NB4 (cell line): Measurements from ENCODE around the gene C21orf58.
"Not testable (repeated sequence)": the region's sequence is repeated elsewhere in the genome, so short reads cannot be mapped to it uniquely, and the experiment has no call there.

Experiments used
- DNase-seq: peaks from one replicate; pipeline ENCODE4 v3.0.0; 2010; ENCODE audit warnings: low read depth
- H3K4me3 ChIP-seq: one replicate; pipeline ENCODE4 v1.5.1; 2011; ENCODE audit warnings: mild to moderate bottlenecking, low read depth, low read length, moderate library complexity
- MYC ChIP-seq: IDR thresholded peaks from 2 replicates; pipeline ENCODE4 v1.6.1; 2011; ENCODE audit warnings: low read depth, low read length
- POLR2A ChIP-seq: IDR thresholded peaks from 2 replicates; pipeline ENCODE4 v1.6.1; 2011; ENCODE audit warnings: mild to moderate bottlenecking; ENCODE audit not compliant: insufficient read length; ENCODE audit errors: extremely low read depth
- TF ChIP-seq, protein P1 (sequence below): IDR thresholded peaks from one replicate; pipeline ENCODE4 v1.5.1; 2012; ENCODE audit warnings: low read depth, low read length
- TF ChIP-seq, protein P2 (sequence below): IDR thresholded peaks from 2 replicates; pipeline ENCODE4 v1.6.1; 2011; ENCODE audit warnings: low read depth, low read length

Gene C21orf58

DNA sequence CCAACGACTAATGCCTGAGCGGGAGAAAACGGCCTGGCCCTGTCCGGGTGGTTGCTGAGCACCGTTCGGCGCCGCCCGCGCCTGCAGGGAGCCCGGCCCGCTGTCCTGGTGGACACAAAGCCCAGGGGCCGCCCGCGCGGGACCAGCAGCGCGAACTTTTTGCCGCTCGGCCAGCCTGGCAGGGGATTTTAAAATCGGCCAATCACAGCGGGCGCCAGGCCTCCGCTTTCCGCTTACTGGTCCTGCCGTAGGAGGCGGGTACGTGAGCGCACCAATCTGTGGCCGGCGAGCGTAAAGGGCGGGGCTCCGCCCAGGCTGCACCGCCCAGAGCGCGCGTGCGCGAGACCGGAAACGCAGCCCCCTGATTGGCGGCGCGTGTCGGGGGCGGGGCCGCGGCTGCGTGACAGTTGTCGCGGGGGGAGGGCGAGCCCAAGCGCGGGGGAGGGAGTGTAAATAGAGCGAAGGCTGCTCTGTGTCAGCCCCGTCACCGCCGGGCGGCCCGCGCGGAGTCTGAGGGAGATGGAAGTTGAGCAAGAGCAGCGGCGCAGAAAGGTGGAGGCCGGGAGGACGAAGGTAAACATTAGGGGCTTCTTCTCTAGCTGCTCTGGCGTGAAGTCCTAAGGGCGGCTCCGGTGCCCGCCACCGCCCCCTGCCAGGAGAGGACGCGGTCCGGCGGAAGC, at the start of gene C21orf58, which contains the start of gene PCNT:
Gene C21orf58 (minus strand): TSS at position 161 of the 680 bp plus-strand sequence. CDS start 1,132 bp downstream, outside the sequence.
Gene PCNT (plus strand): TSS at position 447 of the 680 bp plus-strand sequence. CDS start 73 bp downstream, at position 520.
- peak within 1 kb of the TSS; percentile 83 for H3K4me3 ChIP-seq
- DNase-seq: peak; percentile 97
- TF ChIP-seq POLR2A: peak; percentile 62
- TF ChIP-seq, protein P1, sequence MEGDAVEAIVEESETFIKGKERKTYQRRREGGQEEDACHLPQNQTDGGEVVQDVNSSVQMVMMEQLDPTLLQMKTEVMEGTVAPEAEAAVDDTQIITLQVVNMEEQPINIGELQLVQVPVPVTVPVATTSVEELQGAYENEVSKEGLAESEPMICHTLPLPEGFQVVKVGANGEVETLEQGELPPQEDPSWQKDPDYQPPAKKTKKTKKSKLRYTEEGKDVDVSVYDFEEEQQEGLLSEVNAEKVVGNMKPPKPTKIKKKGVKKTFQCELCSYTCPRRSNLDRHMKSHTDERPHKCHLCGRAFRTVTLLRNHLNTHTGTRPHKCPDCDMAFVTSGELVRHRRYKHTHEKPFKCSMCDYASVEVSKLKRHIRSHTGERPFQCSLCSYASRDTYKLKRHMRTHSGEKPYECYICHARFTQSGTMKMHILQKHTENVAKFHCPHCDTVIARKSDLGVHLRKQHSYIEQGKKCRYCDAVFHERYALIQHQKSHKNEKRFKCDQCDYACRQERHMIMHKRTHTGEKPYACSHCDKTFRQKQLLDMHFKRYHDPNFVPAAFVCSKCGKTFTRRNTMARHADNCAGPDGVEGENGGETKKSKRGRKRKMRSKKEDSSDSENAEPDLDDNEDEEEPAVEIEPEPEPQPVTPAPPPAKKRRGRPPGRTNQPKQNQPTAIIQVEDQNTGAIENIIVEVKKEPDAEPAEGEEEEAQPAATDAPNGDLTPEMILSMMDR: no peak
- peak; percentile 76; the same call in 1 of the 2 replicates for TF ChIP-seq MYC
- TF ChIP-seq, protein P2, sequence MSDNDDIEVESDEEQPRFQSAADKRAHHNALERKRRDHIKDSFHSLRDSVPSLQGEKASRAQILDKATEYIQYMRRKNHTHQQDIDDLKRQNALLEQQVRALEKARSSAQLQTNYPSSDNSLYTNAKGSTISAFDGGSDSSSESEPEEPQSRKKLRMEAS: peak; percentile 50

DNA sequence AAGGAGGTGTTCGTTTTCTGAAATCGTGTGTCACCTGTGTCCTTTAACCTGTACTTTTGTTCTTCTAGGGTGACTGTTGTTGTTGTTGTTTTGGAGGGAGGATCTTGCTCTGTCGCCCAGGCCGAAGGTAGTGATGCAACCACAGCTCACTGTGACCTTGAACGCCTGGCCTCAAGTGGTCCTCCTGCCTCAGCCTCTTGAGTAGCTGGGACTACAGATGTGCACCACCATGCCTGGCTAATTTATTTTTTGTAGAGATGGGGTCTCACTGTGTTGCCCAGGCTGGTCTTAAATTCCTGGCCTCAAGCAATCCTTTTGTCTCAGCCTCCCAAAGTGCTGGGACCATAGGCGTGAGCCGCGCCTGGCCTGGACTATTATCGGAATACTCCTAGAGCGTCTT, 49.3 kb upstream of the C21orf58 start:
- not testable (repeated sequence) for DNase-seq, H3K4me3 ChIP-seq

DNA sequence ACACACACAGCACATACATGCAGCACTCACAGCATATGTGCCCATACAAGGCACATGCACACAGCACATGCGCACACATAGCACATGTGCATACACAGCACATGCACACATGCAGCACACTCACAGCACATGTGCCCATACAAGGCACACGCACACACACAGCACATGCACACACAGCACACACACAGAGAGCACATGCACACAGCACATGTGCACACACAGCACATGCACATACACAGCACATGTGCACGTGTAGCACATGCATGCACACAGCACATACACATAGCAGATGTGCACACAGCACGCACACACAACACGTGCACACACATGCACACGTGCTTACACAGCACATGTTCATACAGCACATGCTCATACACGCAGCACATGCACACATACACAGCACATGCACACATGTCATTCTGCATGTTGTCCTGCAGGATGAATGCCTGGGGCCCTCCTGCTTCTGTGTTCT, 48.4 kb upstream of the C21orf58 start:
- DNase-seq: no peak
- no peak overlapping the region for H3K4me3 ChIP-seq
- TF ChIP-seq, protein P1: no peak
- TF ChIP-seq, protein P2: peak; percentile 67; the same call in 1 of the 2 replicates

GRCh38 chr21:46371204-46372013, 47.7 kb upstream of the C21orf58 start:
- no peak overlapping the region for H3K4me3 ChIP-seq
- TF ChIP-seq POLR2A: no peak
- no peak for TF ChIP-seq MYC
- DNase-seq: no peak

DNA sequence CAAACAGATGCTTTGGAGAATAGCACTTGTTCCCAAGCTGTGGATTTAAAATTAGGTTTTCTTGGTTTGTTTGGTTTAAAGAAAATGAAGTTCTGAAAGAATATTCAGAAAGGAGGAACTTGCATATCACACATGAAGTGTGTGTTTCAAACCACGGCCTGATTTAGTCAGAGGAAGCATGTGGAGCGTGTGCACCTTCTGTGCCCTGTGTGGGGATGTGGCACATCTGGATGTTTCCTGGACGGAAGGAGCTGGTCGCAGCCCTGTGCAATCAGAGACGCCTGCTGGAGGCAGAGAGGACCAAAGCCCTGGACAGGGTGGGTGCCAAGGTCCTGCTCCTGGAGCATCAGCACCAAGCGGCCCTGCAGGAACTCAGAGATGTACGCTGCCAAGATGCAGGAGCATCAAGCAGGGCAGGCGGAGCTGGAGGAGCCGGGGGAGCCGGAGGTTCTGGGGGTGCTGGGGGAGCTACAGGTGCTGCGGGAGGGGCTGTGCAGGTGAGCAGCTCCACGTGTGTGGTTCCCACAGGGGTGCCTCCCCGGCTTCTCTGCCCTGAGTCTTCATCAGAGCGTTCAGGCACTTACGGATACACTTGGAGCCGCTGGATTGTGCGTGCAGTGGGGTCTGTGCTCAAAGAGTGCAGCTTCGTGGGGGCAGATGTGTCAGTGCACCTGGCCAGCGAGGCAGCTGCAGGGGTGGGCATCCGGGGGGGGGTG, 46.0 kb upstream of the C21orf58 start:
- DNase-seq: no peak
- no peak for TF ChIP-seq MYC
- H3K4me3 ChIP-seq: no peak overlapping the region

DNA sequence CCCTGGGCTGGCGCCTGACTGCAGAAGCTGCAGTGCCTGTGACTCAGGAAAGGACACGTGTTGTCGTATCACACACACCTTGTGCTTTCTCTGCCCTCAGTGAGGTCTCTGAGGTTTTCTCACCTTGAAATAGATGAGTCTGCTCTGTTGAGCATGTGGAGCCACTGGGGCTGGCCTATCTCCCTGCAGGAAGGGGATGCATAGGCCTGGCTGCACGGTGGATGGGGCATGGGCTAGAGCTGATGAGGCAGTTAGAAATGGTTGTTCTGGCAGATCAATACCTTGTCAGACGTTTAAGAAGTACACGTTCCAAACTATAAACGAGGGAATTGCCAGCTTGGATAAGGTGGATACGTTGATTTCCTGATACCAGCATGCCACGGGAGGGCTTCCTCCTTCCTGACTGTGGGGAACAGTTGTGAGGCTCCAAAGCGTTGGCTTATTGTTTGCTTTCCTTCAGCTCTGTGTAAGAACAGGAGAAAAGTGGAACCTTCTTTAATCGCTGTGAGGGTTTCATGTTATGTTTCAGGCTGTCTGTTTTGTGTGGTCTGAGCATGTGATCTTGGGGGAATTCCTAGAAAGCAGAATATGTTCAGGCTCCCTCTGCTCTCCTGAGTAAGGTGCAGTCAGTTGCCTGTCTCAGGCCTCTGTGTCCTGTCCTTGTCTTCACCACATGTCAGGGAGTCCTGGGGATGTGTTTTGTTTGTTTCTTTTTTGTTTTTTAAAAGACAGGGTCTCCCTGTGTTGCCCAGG, 45.0 kb upstream of the C21orf58 start:
- TF ChIP-seq MYC (no peak), POLR2A (no peak)
- TF ChIP-seq, protein P2: no peak
- TF ChIP-seq, protein P1: no peak
- DNase-seq: no peak

DNA sequence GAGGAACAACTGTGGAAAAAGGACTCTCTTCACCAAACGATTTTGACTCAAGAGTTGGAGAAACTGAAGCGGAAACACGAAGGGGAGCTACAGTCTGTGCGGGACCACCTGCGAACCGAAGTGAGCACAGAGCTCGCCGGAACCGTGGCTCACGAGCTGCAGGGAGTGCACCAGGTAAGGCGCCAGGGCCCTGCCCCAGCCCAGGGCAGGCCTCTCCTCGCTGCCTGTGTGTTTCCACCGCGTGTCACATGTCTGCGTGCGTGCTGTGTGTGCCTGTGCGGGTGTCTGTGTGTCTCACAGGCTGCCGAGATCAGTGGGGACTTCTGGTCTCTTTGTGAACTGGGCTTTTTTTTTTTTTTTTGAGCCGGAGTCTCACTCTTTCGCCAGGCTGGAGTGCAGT, 43.3 kb upstream of the C21orf58 start:
- TF ChIP-seq, protein P1: no peak
- no peak for TF ChIP-seq MYC
- TF ChIP-seq POLR2A: no peak
- TF ChIP-seq, protein P2: no peak
- H3K4me3 ChIP-seq: no peak overlapping the region
- DNase-seq: no peak

More for the DNA sequence above, 45.0 kb upstream of the C21orf58 start:
- no peak overlapping the region for H3K4me3 ChIP-seq
